Heart left ventricle (tissue), 13 donors: Measurements from ENCODE around the gene ARL5C.

Source experiments
- CTCF ChIP-seq, 12 donors: fragments of 200-600 bp; sonication (generic) in 4 of 12; IDR thresholded peaks; one replicate each; pipeline versions ENCODE4 v1.5.0 to v1.8.0; 2018 to 2022; ENCODE audit warnings: antibody characterized with exemption in 12 of 12, mild to moderate bottlenecking in 5 of 12
- POLR2A ChIP-seq, 2 donors: fragments of 450-650 bp; IDR thresholded peaks; one replicate each; pipeline ENCODE4 v1.6.1; 2017; ENCODE audit warnings: antibody characterized with exemption in 2 of 2, mild to moderate bottlenecking in 2 of 2, moderate library complexity in 2 of 2
- donor health status: ischemic (EF 13 %, LVEDD 7.1; RV severe dilation, severe dysfunction).
- donor health status: DM: no; HTN: yes; CAD: no.
- donor health status: DM: no; HTN: no; CAD: no.
- donor health status: ischemic (EF 25% LVEDD 6.9; RV normal size, moderate dysfunction).
- donor health status: ischemic (EF 25% LVEDD 5.7; RV mildly dilated, moderate dysfunction).
- donor health status: ischemic (EF 35%, LVEDD 5.7; RV mildly dilated, moderate dysfunction).
- donor health status: nonischemic (EF 11% LVEDD 7.7; RV severe dilation, severe dysfunction).
- donor health status: DM: yes; HTN: yes; CAD: no.
- donor health status: PGD.
- donor health status: ischemic (EF 29% LVEDD 5.4; RV normal size, mild dysfunction).
- donor health status: nonischemic (EF 23%, LVEDD 6.1; RV moderate dilation, normal function).

GRCh38 chr17:39150104-39150634 lies 15.8 kb downstream of the ARL5C start:
- TF ChIP-seq CTCF (IDR thresholded peaks at IDR 0.05) (no peak), POLR2A (IDR thresholded peaks at IDR 0.05) (no peak)
